Nephron (organoid): ENCODE measurements around the gene GRM8.

ENCODE experiments used
- H3K27ac Mint-ChIP-seq, 3 experiments: 2 replicates each; pipeline ENCODE4 v1.8.0; 2020; ENCODE audit warnings: mixed read lengths in 3 of 3, mild to moderate bottlenecking in 2 of 3, moderate library complexity in 1 of 3
- H3K27me3 Mint-ChIP-seq: 2 replicates; pipeline ENCODE4 v1.8.0; 2021; ENCODE audit warnings: low read depth, mild to moderate bottlenecking, moderate library complexity, mixed read lengths
- H3K36me3 Mint-ChIP-seq: 2 replicates; pipeline ENCODE4 v1.8.0; 2020; ENCODE audit warnings: low read depth, mixed read lengths
- H3K4me1 Mint-ChIP-seq: 2 replicates; pipeline ENCODE4 v1.8.0; 2020; ENCODE audit warnings: mixed read lengths
- H3K4me3 Mint-ChIP-seq, 3 experiments: 2 replicates each; pipeline ENCODE4 v1.8.0; 2020; ENCODE audit warnings: mild to moderate bottlenecking in 3 of 3, mixed read lengths in 3 of 3, moderate library complexity in 2 of 3
- H3K9me3 Mint-ChIP-seq: 2 replicates; pipeline ENCODE4 v1.8.0; 2020; ENCODE audit warnings: mixed read lengths
- CTCF ChIP-seq, 3 experiments: fragments of 200-600 bp; sonication (generic); IDR thresholded peaks; one replicate each; pipeline ENCODE4 v1.5.0; 2021; ENCODE audit warnings: antibody characterized with exemption in 3 of 3; ENCODE audit not compliant: unreplicated experiment in 3 of 3

GRM8 gene

GRCh38 chr7:126818393-126819196, 434.1 kb downstream of the GRM8 start:
- TF ChIP-seq CTCF (IDR thresholded peaks at IDR 0.05; ENCODE audit: unreplicated experiment in 3 of 3), result no peak
- Mint-ChIP-seq H3K9me3 (no peaks in the 10 kb centered on the region), H3K27ac (no peak overlapping the region), H3K27me3 (no peaks in the 10 kb centered on the region), H3K4me3 (no peak overlapping the region), H3K4me1 (no peaks in the 10 kb centered on the region), H3K36me3 (no peaks in the 10 kb centered on the region)

GRCh38 chr7:126809188-126809587, 443.6 kb downstream of the GRM8 start:
- Mint-ChIP-seq H3K4me1 (no peaks in the 10 kb centered on the region), H3K9me3 (peaks cover 9% of the 10 kb centered on the region), H3K27ac (no peak overlapping the region), H3K36me3 (no peaks in the 10 kb centered on the region), H3K4me3 (no peak overlapping the region), H3K27me3 (peaks cover 8% of the 10 kb centered on the region)
- no peak for TF ChIP-seq CTCF (IDR thresholded peaks at IDR 0.05; ENCODE audit: unreplicated experiment in 3 of 3)

- no peak for TF ChIP-seq CTCF (IDR thresholded peaks at IDR 0.05; ENCODE audit: unreplicated experiment in 3 of 3)
- H3K4me3 Mint-ChIP-seq, result no peak overlapping the region
- H3K27me3 Mint-ChIP-seq, result peaks cover 8% of the 10 kb centered on the region
- peaks cover 11% of the 10 kb centered on the region for H3K9me3 Mint-ChIP-seq
- no peaks in the 10 kb centered on the region for H3K36me3 Mint-ChIP-seq
- no peaks in the 10 kb centered on the region for H3K4me1 Mint-ChIP-seq
- H3K27ac Mint-ChIP-seq, result no peak overlapping the region
Observed at GRCh38 chr7:126806614-126807013, 446.1 kb downstream of the GRM8 start.

- Mint-ChIP-seq H3K27me3 (peaks cover 8% of the 10 kb centered on the region), H3K9me3 (peaks cover 6% of the 10 kb centered on the region), H3K36me3 (no peaks in the 10 kb centered on the region), H3K27ac (no peak overlapping the region), H3K4me3 (no peak overlapping the region), H3K4me1 (no peaks in the 10 kb centered on the region)
- TF ChIP-seq CTCF (IDR thresholded peaks at IDR 0.05; ENCODE audit: unreplicated experiment in 3 of 3), result no peak
Observed at GRCh38 chr7:126805351-126805750, 447.4 kb downstream of the GRM8 start.

- Mint-ChIP-seq H3K27ac (no peak overlapping the region), H3K27me3 (peaks cover 8% of the 10 kb centered on the region), H3K4me3 (no peak overlapping the region), H3K36me3 (no peaks in the 10 kb centered on the region), H3K4me1 (no peaks in the 10 kb centered on the region), H3K9me3 (peaks cover 6% of the 10 kb centered on the region)
- no peak for TF ChIP-seq CTCF (IDR thresholded peaks at IDR 0.05; ENCODE audit: unreplicated experiment in 3 of 3)
Observed at GRCh38 chr7:126804604-126805003, 448.1 kb downstream of the GRM8 start.

GRCh38 chr7:126803990-126804389, 448.8 kb downstream of the GRM8 start:
- Mint-ChIP-seq H3K36me3 (no peaks in the 10 kb centered on the region), H3K27me3 (peaks cover 8% of the 10 kb centered on the region), H3K4me3 (no peak overlapping the region), H3K9me3 (peaks cover 6% of the 10 kb centered on the region), H3K27ac (no peak overlapping the region), H3K4me1 (no peaks in the 10 kb centered on the region)
- TF ChIP-seq CTCF (IDR thresholded peaks at IDR 0.05; ENCODE audit: unreplicated experiment in 3 of 3), result no peak
